Activated T-cell treated with anti-CD3 and anti-CD28 coated beads, Interleukin-2, amount 50 U/mL, for 24 hours (primary cell): ENCODE measurements around the gene SMTNL2.
"Not testable (repeated sequence)": the region's sequence is repeated elsewhere in the genome, so short reads cannot be mapped to it uniquely, and the experiment has no call there.

ENCODE experiments used
- DNase-seq: peaks from one replicate; pipeline ENCODE4 v3.0.0-alpha.2; 2020
- H3K27ac Mint-ChIP-seq: 2 replicates; pipeline ENCODE4 v1.8.0; 2020; ENCODE audit warnings: mild to moderate bottlenecking, mixed read lengths
- H3K27me3 Mint-ChIP-seq: 2 replicates; pipeline ENCODE4 v1.8.0; 2020; ENCODE audit warnings: mixed read lengths
- H3K36me3 Mint-ChIP-seq: 2 replicates; pipeline ENCODE4 v1.8.0; 2020; ENCODE audit warnings: low read depth, mixed read lengths
- H3K4me1 Mint-ChIP-seq: 2 replicates; pipeline ENCODE4 v1.8.0; 2020; ENCODE audit warnings: low read depth, mixed read lengths
- H3K4me3 Mint-ChIP-seq: 2 replicates; pipeline ENCODE4 v1.8.0; 2020; ENCODE audit warnings: mild to moderate bottlenecking, moderate library complexity, mixed read lengths
- H3K9me3 Mint-ChIP-seq: 2 replicates; pipeline ENCODE4 v1.8.0; 2020; ENCODE audit warnings: mixed read lengths

Gene SMTNL2

DNA sequence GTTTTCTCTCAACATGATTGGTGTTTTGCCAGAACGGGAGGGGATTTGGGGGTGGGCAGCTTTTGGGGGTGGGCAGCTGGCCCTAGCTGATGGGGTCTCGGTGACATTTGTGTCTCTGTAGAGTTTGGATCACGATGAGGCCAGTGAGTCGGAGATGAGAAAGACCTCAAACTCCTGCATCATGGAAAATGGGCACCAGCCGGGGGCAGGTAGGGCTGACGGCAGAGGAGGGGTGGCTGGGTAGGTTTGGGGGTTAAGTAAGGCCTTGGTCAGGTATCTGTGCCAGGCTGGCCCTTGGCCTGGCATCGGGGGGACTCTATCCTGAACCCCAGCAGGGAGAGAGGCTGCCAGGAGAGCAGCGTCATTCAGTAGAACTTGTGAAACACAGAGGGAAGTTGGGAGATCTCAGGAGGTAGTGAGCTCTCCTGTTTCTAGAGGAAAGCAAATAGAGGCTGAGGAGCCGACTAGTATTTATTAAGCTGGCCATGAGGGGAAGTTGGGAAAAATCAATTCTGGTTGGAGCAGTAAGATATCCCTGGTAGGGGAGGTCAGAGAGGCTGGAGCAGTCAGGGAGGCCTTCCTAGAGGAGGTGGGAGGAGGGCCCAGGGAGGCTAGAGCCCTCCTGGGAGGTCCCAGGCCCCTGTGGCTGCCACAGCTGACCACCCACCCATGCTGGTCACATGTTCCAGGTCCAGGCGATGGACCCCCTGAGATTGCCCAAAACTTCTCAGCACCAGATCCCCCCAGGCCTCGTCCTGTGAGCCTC lies 8.1 kb downstream of the SMTNL2 start:
- peaks cover 5% of the 10 kb centered on the region for H3K4me1 Mint-ChIP-seq
- no peaks in the 10 kb centered on the region for H3K36me3 Mint-ChIP-seq
- no peaks in the 10 kb centered on the region for H3K9me3 Mint-ChIP-seq
- H3K27ac Mint-ChIP-seq, result no peak overlapping the region
- H3K4me3 Mint-ChIP-seq, result no peak overlapping the region
- DNase-seq, result no peak
- H3K27me3 Mint-ChIP-seq, result peaks cover 11% of the 10 kb centered on the region

DNA sequence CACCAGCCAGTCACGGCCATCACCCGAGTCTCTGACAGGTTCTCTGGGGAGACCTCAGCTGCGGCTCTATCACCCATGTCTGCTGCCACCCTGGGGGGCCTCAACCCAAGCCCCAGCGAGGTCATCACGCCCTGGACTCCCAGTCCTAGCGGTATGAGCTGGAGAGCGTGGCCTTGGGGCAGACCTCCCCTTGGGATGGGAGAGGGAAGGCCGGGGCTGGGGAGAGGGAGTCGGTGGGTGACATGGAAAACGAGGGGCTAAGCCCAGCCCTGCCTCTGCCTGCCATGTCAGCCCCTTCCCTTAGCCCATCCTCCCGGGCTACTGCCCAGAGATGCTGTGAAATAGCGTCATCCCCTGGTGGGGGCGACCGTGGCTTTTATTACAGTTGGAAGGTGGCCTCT lies 8.7 kb downstream of the SMTNL2 start:
- Mint-ChIP-seq H3K36me3 (no peaks in the 10 kb centered on the region), H3K27ac (no peak overlapping the region), H3K4me1 (peaks cover 5% of the 10 kb centered on the region), H3K9me3 (no peaks in the 10 kb centered on the region), H3K27me3 (peaks cover 11% of the 10 kb centered on the region), H3K4me3 (no peak overlapping the region)
- no peak for DNase-seq

DNA sequence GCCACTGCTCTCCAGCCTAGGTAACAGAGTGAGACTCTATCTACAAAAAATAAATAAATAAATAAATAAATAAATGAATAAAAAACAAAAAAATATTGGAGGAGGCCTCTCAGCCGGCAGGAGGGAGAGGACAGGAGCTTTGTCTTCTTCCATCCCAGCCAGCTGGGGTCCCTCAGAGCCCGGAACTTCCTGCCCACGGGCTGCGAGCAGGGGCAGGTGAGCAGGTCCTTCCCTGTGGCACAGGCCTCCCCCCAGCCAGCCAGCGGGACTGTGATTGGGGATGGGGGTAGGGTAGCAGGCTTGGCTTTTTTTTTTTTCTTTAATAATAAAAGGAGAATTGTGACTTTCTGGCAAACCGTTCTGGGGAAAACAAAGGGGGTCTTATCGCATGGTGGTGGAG lies 10.1 kb downstream of the SMTNL2 start:
- Mint-ChIP-seq H3K36me3 (no peaks in the 10 kb centered on the region), H3K9me3 (no peaks in the 10 kb centered on the region), H3K4me3 (no peak overlapping the region), H3K27ac (no peak overlapping the region), H3K27me3 (peaks cover 16% of the 10 kb centered on the region), H3K4me1 (peaks cover 5% of the 10 kb centered on the region)
- no peak for DNase-seq

DNA sequence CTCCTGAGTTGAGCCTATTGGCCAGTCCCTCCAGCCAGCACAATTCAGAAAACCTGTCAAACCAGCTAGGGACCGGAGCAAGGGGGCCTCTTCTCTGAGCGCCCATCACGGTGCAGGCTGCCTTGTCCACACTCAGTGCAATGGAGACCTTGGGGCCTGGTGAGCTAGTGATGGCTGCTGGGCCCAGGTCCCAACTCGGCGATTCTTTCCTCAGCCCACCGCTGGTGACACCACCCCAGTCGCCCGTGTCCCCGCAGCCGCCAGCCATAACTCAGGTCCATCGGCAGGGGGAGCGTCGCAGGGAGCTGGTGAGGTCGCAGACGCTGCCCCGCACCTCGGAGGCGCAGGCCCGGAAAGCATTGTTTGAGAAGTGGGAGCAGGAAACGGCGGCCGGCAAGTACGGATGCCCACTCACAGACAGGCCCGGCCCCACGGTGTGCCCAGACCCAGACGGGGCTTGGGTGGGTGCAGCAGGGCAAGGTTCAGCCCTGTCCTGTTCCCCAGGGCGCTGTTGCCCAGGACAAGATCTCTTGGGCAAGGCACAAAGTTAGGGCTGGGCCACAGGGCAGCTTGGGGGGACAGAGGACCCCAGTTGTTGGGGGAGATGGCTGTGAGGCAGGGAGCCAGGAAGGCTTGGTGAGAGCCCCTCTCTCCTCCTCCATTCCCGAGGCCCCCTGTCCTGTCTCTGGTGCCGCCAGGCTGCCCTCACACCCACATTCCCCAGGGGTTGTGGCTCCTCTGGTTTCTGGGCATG lies 10.8 kb downstream of the SMTNL2 start:
- peaks cover 5% of the 10 kb centered on the region for H3K4me1 Mint-ChIP-seq

DNA sequence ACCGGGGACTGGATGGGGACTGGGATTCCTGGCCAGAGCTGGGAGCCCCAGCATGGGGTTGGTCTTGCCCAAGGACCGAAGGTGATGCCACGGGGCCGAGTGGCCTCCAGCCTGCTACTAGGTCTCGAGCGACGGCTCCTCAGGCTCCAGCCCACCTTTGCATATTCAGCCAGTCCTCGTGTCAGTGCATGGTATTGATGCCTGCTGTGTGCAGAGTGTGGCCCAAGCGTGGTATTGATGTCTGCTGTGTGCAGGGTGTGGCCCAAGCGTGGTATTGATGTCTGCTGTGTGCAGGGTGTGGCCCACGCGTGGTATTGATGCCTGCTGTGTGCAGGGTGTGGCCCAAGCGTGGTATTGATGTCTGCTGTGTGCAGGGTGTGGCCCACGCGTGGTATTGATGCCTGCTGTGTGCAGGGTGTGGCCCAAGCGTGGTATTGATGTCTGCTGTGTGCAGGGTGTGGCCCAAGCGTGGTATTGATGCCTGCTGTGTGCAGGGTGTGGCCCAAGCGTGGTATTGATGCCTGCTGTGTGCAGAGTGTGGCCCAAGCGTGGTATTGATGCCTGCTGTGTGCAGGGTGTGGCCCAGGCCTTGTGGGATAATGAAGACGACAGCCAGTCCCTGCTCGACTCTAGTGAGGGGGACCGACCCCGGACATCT lies 11.5 kb downstream of the SMTNL2 start:
- H3K36me3 Mint-ChIP-seq, H3K4me3 Mint-ChIP-seq, H3K27ac Mint-ChIP-seq, H3K9me3 Mint-ChIP-seq, H3K4me1 Mint-ChIP-seq, DNase-seq: not testable (repeated sequence)
- H3K27me3 Mint-ChIP-seq, result peaks cover 17% of the 10 kb centered on the region

More for the DNA sequence above, 10.8 kb downstream of the SMTNL2 start:
- peak; percentile 58 for DNase-seq
- Mint-ChIP-seq H3K27me3 (peaks cover 17% of the 10 kb centered on the region), H3K36me3 (no peaks in the 10 kb centered on the region), H3K9me3 (no peaks in the 10 kb centered on the region), H3K4me3 (no peak overlapping the region), H3K27ac (no peak overlapping the region)

DNA sequence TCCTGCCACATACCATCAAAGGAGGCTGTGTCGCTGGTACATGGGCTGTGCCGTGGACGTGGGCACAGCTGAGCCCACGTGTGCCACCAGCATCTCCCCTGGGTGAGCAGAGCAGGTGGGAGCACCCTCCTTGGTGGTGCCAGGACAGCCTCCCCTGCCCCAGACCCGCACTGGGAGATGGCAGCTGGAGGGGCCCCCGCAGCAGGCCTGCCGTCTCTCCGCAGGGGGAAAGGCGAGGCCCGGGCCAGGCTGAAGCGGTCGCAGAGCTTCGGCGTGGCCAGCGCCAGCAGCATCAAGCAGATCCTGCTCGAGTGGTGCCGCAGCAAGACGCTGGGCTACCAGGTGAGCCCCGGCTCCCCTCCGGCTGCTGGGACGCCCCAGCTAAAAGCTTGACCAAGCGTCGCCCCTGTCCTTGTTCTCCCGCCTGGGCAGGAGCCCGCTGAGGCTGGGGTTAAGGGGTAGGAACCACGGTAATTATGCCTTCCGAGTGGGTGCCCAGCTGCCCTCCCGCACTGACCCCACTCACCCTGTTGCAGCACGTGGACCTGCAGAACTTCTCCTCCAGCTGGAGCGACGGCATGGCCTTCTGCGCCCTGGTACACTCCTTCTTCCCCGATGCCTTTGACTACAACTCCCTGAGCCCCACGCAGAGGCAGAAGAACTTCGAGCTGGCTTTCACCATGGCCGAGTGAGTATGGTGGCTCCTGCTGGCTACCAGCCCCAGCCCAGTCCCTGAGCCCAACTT lies 12.5 kb downstream of the SMTNL2 start:
- H3K9me3 Mint-ChIP-seq, result no peaks in the 10 kb centered on the region
- H3K4me3 Mint-ChIP-seq, result no peak overlapping the region
- H3K4me1 Mint-ChIP-seq, result peaks cover 5% of the 10 kb centered on the region
- peaks cover 17% of the 10 kb centered on the region for H3K27me3 Mint-ChIP-seq
- no peak overlapping the region for H3K27ac Mint-ChIP-seq
- DNase-seq, result no peak
- no peaks in the 10 kb centered on the region for H3K36me3 Mint-ChIP-seq

DNA sequence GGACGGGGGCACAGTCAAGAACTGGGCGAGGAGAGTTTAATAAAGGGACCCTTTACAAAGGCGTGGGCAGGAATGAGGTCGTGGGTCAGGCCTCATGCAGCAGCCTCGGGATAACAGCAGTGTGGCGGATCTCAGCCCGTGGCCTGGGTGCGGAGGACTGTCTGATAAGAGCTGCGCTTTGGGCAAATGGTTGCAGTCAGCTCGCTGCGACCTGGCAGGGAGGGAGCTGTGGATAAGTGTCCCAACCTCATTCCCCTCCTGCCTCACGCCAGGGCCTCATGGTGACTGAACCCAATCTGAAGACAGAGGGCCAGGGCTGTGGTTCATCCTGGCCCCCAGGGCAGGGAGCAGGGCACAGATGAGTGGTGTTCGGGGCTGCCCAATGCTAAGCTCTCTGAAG lies 13.6 kb downstream of the SMTNL2 start:
- H3K27ac Mint-ChIP-seq, result no peak overlapping the region
- no peak overlapping the region for H3K4me3 Mint-ChIP-seq
- peaks cover 14% of the 10 kb centered on the region for H3K27me3 Mint-ChIP-seq
- H3K9me3 Mint-ChIP-seq, result no peaks in the 10 kb centered on the region
- no peak for DNase-seq
- no peaks in the 10 kb centered on the region for H3K36me3 Mint-ChIP-seq
- H3K4me1 Mint-ChIP-seq, result peaks cover 5% of the 10 kb centered on the region

DNA sequence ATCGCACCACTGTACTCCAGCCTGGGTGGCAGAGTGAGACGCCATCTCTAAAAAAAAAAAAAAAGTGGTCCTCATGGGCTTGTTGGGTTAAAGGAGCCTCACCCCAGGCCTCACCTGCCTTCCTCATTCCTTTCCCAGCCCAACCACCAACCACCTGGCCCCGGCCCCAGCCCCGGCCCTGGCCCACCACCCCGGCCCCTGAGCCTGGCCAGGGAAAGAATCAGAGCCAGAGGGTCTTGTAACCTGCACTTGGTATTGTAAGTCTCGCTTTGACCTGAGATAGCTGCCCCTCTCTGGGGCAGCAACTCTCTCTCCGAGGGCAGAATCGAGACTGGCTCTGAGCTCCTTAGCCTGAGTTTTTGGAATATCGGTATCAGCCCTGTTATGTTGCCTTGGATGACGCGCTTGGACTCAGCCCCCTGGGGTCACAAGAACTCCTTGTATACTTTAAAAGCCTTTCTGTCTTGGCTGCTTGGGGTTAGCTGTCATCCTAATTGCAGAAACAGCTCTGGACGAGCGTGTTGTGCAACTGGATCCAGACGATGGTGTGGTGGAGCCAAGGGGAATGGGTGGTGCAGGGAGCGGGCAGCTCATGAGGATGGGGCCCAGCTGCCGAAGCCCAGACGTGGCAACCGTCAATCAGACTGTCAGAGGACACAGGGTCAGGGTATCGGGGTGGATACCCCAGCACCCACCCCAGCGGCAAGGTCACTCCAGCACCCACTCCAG lies 14.6 kb downstream of the SMTNL2 start:
- peaks cover 12% of the 10 kb centered on the region for H3K27me3 Mint-ChIP-seq
- no peak for DNase-seq
- H3K4me1 Mint-ChIP-seq, result peaks cover 5% of the 10 kb centered on the region
- no peak overlapping the region for H3K4me3 Mint-ChIP-seq
- H3K27ac Mint-ChIP-seq, result no peak overlapping the region
- no peaks in the 10 kb centered on the region for H3K36me3 Mint-ChIP-seq
- no peaks in the 10 kb centered on the region for H3K9me3 Mint-ChIP-seq

DNA sequence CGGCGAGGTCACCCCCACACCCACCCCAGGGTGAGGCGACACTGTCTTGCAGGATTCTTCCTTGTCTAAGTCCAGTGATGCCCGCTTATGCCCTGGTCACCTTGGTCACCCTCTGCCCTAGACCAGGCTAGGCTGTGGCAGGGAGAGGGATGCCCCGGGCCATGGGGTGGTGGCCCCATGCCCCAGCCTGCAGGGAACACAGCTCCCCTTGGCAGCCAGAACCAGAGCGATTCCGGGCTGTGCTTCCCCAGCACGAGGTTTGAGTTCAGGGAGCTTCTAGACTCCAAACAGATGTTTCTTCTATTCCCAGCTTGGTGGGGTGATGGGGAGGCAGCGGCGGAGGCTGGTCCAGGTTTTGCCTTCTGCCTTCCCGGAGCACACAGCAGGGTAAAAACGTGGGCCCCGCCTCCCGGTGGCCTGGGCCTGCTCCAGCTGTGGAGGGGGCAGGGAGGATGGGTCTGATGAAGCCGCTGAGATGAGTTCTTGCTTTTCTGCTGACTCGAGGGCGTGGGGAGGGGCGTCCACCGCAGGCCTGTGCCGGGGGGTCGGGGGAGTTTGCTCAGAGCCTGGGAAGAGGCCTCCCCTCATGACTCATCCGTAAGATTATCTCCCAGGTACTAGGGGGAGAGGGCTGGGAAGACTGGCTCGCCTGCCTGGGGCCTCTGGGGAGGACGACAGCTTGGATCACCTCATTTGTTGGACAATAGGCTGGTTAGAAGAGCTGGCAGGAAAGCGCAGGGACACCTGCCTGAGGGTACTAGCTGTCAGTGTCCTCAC lies 15.4 kb downstream of the SMTNL2 start:
- no peaks in the 10 kb centered on the region for H3K9me3 Mint-ChIP-seq

DNA sequence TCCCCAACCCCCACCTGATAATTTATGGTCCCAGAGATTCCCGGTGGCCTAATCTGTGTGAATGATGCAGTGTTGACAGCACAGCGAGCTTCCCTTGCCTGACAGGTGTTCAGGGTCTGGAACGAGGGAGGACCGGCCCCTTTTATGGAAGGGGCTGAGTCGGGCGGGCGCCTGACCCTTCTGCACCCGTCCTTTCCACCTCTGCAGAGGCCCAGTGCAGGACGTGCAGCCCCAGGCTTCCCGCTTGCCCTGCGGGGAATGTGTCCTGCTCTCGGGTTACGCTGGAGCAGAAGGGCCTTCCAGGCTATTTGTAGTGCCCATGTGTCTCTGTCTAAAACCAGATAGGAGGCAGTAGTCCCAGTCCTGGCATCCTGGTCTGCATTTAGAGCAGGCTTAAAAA lies 16.2 kb downstream of the SMTNL2 start:
- H3K27me3 Mint-ChIP-seq, result peaks cover 8% of the 10 kb centered on the region
- H3K4me3 Mint-ChIP-seq, result no peak overlapping the region
- no peak for DNase-seq
- H3K36me3 Mint-ChIP-seq, result no peaks in the 10 kb centered on the region
- H3K4me1 Mint-ChIP-seq, result peaks cover 3% of the 10 kb centered on the region
- H3K9me3 Mint-ChIP-seq, result no peaks in the 10 kb centered on the region
- no peak overlapping the region for H3K27ac Mint-ChIP-seq

More for the DNA sequence above, 15.4 kb downstream of the SMTNL2 start:
- DNase-seq, result no peak
- H3K36me3 Mint-ChIP-seq, result no peaks in the 10 kb centered on the region
- H3K4me3 Mint-ChIP-seq, result no peak overlapping the region
- H3K27ac Mint-ChIP-seq, result no peak overlapping the region
- peaks cover 12% of the 10 kb centered on the region for H3K27me3 Mint-ChIP-seq
- peaks cover 5% of the 10 kb centered on the region for H3K4me1 Mint-ChIP-seq

DNA sequence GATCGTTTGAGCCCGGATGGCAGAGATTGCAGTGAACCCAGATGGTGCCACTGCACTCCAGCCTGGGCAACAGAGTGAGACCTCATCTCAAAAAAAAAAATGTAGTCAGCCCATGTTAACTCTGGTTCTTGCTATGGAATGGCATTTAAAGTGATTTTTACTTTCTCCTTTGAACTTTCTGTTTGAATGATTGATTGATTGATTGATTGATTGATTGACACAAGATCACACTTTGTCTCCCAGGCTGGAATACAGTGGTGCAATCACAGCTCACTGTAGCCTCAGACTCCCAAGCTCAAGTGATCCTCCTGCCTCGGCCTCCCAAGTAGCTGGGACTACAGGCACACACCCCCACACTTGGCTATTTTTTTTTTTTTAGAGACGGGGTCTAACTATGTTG lies 17.0 kb downstream of the SMTNL2 start:
- DNase-seq, result no peak
- Mint-ChIP-seq H3K27me3 (peaks cover 8% of the 10 kb centered on the region), H3K4me1 (peaks cover 6% of the 10 kb centered on the region), H3K9me3 (no peaks in the 10 kb centered on the region), H3K4me3 (no peak overlapping the region), H3K27ac (no peak overlapping the region), H3K36me3 (no peaks in the 10 kb centered on the region)

DNA sequence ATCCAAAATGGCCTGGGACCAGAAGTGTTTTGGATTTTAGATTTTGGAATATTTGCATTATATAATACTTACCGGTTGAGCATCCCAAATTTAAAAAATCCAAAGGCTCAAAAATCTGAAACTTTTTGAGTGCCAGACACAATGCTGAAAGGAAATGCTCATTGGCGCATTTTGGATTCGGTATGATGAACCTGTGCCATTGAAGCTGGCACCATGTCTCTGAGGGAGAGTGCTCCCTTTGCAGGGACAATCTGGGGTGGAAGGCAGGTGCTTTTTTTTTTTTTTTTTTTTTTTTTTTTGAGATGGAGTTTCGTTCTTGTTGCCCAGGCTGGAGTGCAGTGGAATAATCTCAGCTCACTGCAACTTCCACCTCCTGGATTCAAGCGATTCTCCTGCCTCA lies 17.7 kb downstream of the SMTNL2 start:
- H3K4me1 Mint-ChIP-seq, result peaks cover 6% of the 10 kb centered on the region
- no peak for DNase-seq
- H3K27ac Mint-ChIP-seq, result no peak overlapping the region

DNA sequence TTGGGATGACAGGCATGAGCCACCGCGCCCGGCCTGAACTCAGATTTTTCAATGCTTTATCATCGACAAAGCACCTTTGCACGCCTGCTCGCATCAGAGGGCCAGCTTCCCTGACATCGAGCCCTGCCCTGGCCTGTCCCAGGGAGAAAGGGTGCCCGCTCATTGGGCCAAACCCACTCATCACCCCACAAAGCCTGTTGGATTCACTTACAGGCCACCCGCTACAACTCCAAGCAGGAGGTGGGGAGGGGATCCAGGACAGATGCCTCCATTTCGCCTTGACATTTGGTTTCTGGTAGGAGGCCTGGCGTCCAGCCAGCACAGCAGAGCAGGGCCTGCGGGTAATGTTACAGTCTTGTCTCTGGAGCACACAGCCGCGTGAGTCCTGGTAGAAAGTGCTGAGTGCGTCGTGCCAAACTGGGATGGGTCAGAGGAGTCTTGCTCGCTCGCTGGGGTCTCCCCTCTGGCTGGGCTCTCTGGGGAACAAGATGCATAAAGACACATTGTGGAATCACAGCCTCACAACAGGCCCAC lies 19.8 kb downstream of the SMTNL2 start:
- DNase-seq, result no peak
- Mint-ChIP-seq H3K36me3 (no peaks in the 10 kb centered on the region), H3K9me3 (no peaks in the 10 kb centered on the region), H3K4me3 (no peak overlapping the region), H3K27me3 (peaks cover 15% of the 10 kb centered on the region), H3K27ac (no peak overlapping the region), H3K4me1 (peaks cover 6% of the 10 kb centered on the region)

More for the DNA sequence above, 17.7 kb downstream of the SMTNL2 start:
- Mint-ChIP-seq H3K4me3 (no peak overlapping the region), H3K27me3 (peaks cover 7% of the 10 kb centered on the region), H3K36me3 (no peaks in the 10 kb centered on the region), H3K9me3 (no peaks in the 10 kb centered on the region)
